ENCODE measurements around the gene DMD.

DMD gene

GRCh38 chrX:31894152-31894551 is 1317.2 kb downstream of the DMD start:
- in situ Hi-C loops (cut with MboI; ENCODE audit: low sequenced_read_pairs), result no loop called here

- in situ Hi-C loops (cut with MboI; ENCODE audit: low sequenced_read_pairs), result no loop called here
Measured at GRCh38 chrX:31893525-31893924, 1317.8 kb downstream of the DMD start.

DNA sequence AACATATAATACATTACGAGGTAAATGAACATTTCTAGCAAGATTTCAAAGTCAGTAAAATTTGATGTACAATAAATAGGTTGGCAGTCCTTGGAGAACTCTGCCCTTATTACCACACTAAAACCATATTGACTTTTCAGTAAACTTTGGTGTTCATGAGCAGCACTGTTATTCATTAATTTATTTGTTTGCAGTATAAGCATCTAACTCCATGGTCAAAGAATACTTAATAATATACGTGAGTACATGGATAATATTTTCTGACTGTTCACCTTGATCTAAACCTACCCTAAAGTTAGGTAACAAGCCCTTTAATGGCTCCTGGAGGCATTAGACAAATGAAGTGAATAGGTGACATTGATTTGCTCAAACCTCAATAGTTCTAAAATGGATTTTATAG is 1322.3 kb downstream of the DMD start:
- in situ Hi-C loops (cut with MboI; ENCODE audit: low sequenced_read_pairs), result no loop called here

GRCh38 chrX:31884535-31884934 is 1326.8 kb downstream of the DMD start:
- in situ Hi-C loops (cut with MboI; ENCODE audit: low sequenced_read_pairs), result no loop called here

- in situ Hi-C loops (cut with MboI; ENCODE audit: low sequenced_read_pairs), result no loop called here
Measured at GRCh38 chrX:31872007-31872406, 1339.3 kb downstream of the DMD start.

- in situ Hi-C loops (cut with MboI; ENCODE audit: low sequenced_read_pairs), result no loop called here
Measured at GRCh38 chrX:31870267-31870666, 1341.1 kb downstream of the DMD start.

DNA sequence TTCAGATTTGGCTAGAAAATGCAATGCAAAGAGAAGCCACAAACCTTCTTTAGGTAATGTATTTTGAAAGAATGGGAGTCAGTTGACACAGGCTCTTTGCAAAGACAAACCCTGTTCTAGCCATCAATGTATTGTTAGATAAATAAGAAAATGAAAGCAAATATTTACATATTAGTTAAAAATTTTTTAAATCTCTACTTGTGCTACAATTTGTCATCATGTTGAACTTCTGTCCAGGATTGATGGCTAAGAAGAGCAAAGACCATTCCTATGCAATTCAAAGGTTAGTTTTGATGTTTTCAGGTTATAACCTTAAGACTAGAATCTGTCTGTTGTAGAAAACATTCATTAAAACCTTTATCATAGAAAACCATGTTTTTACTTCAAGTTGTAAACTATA is 1350.7 kb downstream of the DMD start:
- in situ Hi-C loops (cut with MboI; ENCODE audit: low sequenced_read_pairs), result no loop called here

GRCh38 chrX:31858915-31859314 is 1352.4 kb downstream of the DMD start:
- in situ Hi-C loops (cut with MboI; ENCODE audit: low sequenced_read_pairs), result no loop called here

DNA sequence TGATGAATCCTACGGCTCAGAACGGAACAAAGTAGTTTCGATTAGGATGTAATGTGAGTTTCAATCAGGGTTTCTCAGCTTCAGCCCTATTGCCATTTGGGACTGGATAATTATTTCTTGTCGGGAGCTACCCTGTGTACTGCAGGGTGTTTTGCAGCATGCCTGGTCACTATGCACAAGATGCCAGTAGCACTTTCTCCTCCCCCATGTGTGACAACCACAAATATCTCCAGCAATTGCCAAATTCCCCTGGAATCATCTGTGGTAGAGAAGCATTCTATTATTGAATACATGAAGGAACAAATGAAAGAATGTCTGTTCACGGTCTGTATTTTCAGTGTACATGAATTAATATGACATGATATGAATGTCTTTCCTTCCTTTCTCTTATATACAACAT is 1356.6 kb downstream of the DMD start:
- in situ Hi-C loops (cut with MboI; ENCODE audit: low sequenced_read_pairs), result no loop called here

DNA sequence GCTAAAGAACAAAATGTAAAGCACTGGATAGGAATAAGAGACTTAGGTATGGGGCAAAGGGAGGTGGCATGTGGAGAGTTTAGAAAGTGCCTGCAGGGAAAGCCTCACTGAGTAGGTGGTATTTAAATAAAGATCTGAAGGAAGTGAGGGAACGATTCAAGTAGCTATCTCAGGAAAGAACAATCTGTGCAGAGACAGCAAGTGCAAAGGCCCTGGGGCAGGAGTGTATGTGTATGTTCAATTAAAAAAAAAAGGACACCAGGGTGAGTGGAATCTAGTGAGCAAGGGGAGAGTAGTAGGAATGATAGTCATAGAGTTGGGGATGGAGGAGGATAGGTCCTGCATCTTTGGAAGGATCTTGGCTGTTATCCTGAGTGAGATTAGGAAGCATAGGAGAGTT is 1359.6 kb downstream of the DMD start:
- in situ Hi-C loops (cut with MboI; ENCODE audit: low sequenced_read_pairs), result no loop called here

GRCh38 chrX:31847773-31848172 is 1363.6 kb downstream of the DMD start:
- in situ Hi-C loops (cut with MboI; ENCODE audit: low sequenced_read_pairs), result no loop called here

DNA sequence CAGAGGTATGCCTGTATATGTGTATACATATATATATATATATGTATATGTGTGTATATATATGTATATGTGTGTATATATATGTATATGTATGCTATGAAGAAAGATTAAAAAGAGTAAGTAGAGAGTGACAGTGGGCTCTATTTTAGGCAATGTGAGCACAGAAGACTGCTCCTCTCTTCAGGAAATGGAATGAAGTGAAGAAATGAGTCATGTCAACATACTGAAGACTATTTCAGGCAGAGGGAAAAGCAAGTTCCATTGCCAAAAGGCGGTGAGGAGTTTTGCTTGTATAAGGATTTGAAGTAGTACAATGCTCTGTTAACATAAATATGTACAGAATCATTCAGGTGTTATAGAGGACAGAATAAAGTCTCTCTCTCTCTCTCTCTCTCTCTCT is 1366.3 kb downstream of the DMD start:
- in situ Hi-C loops (cut with MboI; ENCODE audit: low sequenced_read_pairs), result no loop called here

DNA sequence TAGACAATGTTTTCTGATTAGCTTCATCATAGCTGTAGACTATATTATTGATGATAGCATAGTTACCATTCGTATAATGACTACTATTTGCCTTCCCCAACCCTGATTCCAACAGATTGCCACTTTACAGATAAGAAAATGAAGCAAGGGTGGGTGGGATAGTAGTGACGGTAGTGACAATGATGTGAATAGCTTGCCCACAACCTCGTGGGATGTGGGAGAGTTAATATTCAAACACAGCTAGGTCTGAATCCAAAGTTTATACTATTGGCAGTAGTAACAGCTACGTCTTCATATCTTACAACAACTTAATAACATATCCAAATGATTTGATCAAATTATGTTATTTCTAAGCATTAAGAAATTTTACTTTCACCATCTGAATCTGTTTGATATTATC is 1372.7 kb downstream of the DMD start:
- in situ Hi-C loops (cut with MboI; ENCODE audit: low sequenced_read_pairs), result no loop called here

DNA sequence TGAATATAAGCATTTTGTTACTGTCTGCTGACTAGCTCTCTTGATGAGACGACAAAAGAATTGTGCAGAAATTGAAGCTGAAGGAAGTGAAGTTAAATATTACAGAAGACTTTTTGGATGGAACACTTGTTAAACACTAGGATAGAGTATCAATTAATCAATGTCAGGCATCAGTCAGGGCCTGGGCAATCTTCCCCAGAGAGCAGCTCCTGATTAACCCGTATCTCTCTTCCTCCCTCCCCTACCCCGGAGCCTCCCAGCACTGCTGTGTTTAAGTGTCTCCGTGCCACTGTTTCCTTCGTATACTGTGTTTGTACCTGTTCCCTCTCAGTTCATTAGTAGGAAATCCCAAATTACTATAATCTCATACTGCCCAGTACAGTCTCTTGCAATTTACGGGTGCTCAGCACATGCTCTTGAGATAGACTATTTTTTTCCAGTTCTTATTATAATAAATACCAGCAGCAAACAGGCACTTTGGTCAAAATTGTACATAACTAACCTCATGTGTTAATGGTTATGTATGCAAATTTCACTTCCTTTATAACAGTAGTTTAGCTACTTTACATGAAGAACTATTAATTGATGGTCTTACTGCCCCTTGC is 1373.8 kb downstream of the DMD start:
- in situ Hi-C loops (cut with MboI; ENCODE audit: low sequenced_read_pairs), result no loop called here

DNA sequence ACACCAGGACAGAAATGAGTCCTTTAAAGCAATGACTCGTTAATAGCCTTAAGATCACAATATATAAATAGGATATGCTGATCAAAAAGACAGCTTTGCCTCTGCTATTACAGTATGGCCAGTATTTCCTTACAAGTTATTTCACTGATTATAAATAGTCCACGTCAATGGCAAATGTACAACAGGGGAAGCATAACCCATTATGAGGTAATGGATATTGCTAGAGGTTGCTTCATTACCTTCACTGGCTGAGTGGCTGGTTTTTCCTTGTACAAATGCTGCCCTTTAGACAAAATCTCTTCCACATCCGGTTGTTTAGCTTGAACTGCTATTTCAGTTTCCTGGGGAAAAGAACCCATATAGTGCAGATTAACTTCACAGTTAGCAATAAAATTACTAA is 1374.9 kb downstream of the DMD start:
- in situ Hi-C loops (cut with MboI; ENCODE audit: low sequenced_read_pairs), result no loop called here

DNA sequence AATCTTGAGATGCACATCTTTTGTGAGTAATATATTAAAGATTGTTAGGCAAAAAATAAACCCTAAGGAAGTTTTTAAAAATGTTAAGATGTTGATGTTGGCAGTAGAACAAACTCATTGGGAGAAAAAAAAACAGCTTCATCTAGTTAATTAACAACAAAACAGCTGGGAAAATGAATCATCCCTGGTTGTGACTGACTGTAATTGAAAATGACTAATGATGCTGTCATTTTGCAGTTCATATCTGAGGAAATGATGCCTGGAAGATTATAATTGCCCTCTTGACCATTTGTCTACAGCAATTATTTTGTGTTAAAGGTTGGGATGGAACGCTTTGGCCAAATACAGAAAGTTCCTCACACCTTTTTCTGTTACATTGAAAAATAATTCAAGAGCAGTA is 1379.1 kb downstream of the DMD start:
- in situ Hi-C loops (cut with MboI; ENCODE audit: low sequenced_read_pairs), result no loop called here

- in situ Hi-C loops (cut with MboI; ENCODE audit: low sequenced_read_pairs), result no loop called here
Measured at GRCh38 chrX:31820430-31821210, 1390.7 kb downstream of the DMD start.

DNA sequence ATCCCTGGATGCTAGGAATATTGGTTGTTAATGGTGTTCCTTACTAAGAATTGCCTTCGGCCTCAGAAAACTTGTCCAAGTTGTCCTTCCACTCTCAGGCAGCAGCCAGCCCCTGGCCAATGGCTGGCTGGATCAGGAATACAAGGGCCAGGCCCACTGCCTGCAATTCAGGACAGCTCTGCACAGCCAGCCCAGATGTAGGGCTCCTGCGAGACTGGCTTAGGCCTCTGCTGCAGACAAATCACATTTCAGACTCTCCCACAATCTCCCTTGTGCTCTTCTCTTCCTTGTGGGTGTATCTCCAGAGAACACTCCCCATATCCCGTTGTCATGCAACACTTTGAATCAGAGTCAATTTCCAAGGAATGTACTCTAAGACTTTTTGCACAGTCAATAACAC is 1391.9 kb downstream of the DMD start:
- in situ Hi-C loops (cut with MboI; ENCODE audit: low sequenced_read_pairs), result no loop called here

DNA sequence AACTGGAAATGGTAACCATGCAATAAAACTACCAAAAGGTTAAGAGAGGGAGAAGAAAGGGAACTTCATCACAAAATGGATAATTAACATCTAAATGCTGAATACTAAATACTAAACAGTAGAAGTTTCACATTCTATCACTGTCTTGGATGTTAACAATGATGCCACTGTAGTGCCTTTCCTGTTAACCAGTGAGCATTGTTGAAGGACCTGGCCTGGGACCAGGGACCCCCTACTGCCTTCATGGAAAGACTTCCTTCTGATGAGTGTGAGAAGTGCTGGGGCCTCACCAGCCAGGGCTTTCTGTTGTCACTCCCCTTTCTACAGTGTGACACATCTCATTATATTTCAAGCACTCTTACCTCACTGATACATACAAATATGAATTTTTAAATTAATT is 1400.2 kb downstream of the DMD start:
- in situ Hi-C loops (cut with MboI; ENCODE audit: low sequenced_read_pairs), result no loop called here

- in situ Hi-C loops (cut with MboI; ENCODE audit: low sequenced_read_pairs), result no loop called here
Measured at GRCh38 chrX:31808357-31808756, 1403.0 kb downstream of the DMD start.

GRCh38 chrX:31807165-31807564 is 1404.2 kb downstream of the DMD start:
- in situ Hi-C loops (cut with MboI; ENCODE audit: low sequenced_read_pairs), result no loop called here

DNA sequence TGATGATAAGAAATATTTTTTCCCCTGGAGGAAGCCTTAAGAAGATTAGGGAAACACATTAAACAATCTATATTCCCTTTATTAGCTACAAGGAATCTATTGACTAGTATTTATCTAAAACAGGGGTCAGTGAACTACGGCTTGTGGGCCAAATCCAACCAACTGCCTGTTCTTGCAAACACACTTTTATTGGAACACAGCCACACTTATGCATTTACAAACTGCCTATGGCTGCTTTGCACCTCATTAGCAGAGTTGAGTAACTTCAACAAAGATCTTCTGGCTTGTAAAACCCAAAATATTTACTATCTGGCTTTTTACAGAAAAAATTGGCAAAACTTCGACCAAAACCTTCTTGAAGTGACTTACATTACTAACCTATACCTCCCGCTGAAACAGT is 1405.6 kb downstream of the DMD start:
- in situ Hi-C loops (cut with MboI; ENCODE audit: low sequenced_read_pairs), result no loop called here

DNA sequence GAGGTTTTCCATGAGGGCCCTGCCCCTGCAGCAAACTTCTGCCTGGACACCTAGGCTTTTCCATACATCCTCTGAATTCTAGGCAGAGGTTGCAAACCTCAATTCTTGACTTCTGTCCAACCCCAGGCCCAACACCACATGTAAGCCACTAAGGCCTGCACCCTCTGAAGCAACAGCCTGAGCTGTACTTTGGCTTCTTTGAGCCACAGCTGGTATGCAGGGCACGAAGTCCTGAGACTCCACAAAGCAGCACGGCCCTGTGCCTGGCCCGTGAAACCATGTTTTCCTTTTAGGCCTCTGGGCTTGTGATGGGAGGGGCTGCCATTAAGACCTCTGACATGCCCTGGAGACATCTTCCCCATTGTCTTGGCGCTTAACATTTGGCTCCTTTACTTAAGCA is 1411.1 kb downstream of the DMD start:
- in situ Hi-C loops (cut with MboI; ENCODE audit: low sequenced_read_pairs), result no loop called here

Data from hTERT RPE-1 (cell line).